CD4-positive, alpha-beta T cell treated with Interleukin-4 for 4 hours (primary cell): Measurements from ENCODE around the gene C14orf180.

Experiments used
- DNase-seq: peaks from one replicate; pipeline ENCODE4 v3.0.0-alpha.2; 2020

Gene C14orf180

GRCh38 chr14:104579507-104579906 lies at the start of gene C14orf180:
Gene C14orf180 (plus strand): TSS chr14:104579764. CDS start chr14:104586431, 6,667 bp downstream.
- no peak for DNase-seq

GRCh38 chr14:104530646-104531045 lies 48.9 kb upstream of the C14orf180 start:
- DNase-seq: no peak

GRCh38 chr14:104531421-104532190 lies 48.0 kb upstream of the C14orf180 start:
- DNase-seq: no peak

GRCh38 chr14:104532191-104532555 lies 47.4 kb upstream of the C14orf180 start:
- no peak for DNase-seq

GRCh38 chr14:104534036-104534435 lies 45.5 kb upstream of the C14orf180 start:
- DNase-seq: no peak

- DNase-seq: no peak
Measured at GRCh38 chr14:104536942-104537612, 42.5 kb upstream of the C14orf180 start.

- DNase-seq: no peak
Measured at GRCh38 chr14:104537613-104537988, 42.0 kb upstream of the C14orf180 start.

GRCh38 chr14:104541905-104542465 lies 37.6 kb upstream of the C14orf180 start:
- DNase-seq: no peak

- no peak for DNase-seq
Measured at GRCh38 chr14:104542871-104543830, 36.4 kb upstream of the C14orf180 start.

GRCh38 chr14:104544362-104544961 lies 35.1 kb upstream of the C14orf180 start:
- DNase-seq: no peak

- DNase-seq: no peak
Measured at GRCh38 chr14:104545151-104545941, 34.2 kb upstream of the C14orf180 start.

- DNase-seq: no peak
Measured at GRCh38 chr14:104545942-104546501, 33.5 kb upstream of the C14orf180 start.

GRCh38 chr14:104546591-104547309 lies 32.8 kb upstream of the C14orf180 start:
- no peak for DNase-seq

- no peak for DNase-seq
Measured at GRCh38 chr14:104547310-104547997, 32.1 kb upstream of the C14orf180 start.

GRCh38 chr14:104547998-104548700 lies 31.4 kb upstream of the C14orf180 start:
- no peak for DNase-seq

- no peak for DNase-seq
Measured at GRCh38 chr14:104548802-104549535, 30.6 kb upstream of the C14orf180 start.

GRCh38 chr14:104549536-104550339 lies 29.8 kb upstream of the C14orf180 start:
- no peak for DNase-seq
